ENCODE results near the gene BLCAP. TPM values are rescaled to one million over a fixed set of nuclear protein-coding genes. Genes with fewer than 3 reads are reported as not detected.

Gene BLCAP
- total RNA-seq, 1 donor from 2014 or later, result 111 TPM

DNA sequence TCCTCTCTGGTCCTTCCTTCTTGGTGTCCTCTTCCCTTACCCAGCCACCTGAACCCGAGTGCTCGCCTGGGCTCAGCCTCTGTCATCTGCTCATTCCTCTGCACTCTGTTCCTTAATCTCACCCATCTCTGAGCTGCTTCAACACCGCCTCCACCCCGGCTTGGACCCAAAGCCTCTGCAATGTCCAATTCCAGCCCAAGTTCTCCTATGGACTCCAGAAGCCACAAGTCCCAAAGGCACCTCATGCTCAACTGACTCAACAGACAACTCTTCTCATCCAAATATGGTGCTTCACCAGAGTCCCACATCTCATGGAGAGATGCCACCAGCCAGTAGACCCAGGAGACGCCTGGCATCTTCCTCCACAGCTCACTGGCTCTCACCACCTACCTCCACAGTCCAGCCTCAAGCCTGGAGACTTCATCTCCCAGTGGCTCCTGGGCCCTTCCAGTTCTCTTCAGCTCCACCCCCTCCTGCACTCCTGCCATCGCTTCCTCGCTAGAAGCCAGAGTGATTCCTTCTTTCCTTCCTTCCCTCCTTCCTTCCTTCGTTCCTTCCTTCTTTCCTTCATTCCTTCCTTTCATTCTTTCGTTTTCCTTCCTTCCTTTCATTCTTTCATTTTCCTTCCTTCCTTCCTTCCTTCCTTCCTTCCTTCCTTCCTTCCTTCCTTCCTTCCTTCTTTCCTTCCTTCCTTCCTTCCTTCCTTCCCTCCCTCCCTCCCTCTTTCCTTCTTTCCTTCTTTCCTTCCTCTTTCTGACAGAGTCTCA lies 47.6 kb downstream of the BLCAP start:
- DNase-seq (ENCODE audit: low read depth), result no peak
- Histone ChIP-seq H3K27me3 (ENCODE audit: insufficient read depth, low read length) (peaks cover 29% of the 10 kb centered on the region), H3K9me3 (ENCODE audit: insufficient read depth, low read depth, low read length) (no peaks in the 10 kb centered on the region), H3K79me2 (ENCODE audit: insufficient read depth, low read length) (no peaks in the 10 kb centered on the region), H3K27ac (ENCODE audit: low read depth, low read length) (no peak overlapping the region), H3K4me1 (ENCODE audit: insufficient read depth, low read length) (no peaks in the 10 kb centered on the region), H3K4me3 (ENCODE audit: insufficient read depth, low read depth, low read length) (no peak overlapping the region), H3K9ac (ENCODE audit: low read length) (no peak overlapping the region), H3K36me3 (ENCODE audit: insufficient read depth, low read length) (no peaks in the 10 kb centered on the region), H2AFZ (ENCODE audit: low read depth, low read length) (no peak overlapping the region), H4K20me1 (ENCODE audit: insufficient read depth, low read length) (no peaks in the 10 kb centered on the region), H3K4me2 (ENCODE audit: low read length) (no peak overlapping the region)
- FAIRE-seq, result no peak
- TF ChIP-seq, protein P1, sequence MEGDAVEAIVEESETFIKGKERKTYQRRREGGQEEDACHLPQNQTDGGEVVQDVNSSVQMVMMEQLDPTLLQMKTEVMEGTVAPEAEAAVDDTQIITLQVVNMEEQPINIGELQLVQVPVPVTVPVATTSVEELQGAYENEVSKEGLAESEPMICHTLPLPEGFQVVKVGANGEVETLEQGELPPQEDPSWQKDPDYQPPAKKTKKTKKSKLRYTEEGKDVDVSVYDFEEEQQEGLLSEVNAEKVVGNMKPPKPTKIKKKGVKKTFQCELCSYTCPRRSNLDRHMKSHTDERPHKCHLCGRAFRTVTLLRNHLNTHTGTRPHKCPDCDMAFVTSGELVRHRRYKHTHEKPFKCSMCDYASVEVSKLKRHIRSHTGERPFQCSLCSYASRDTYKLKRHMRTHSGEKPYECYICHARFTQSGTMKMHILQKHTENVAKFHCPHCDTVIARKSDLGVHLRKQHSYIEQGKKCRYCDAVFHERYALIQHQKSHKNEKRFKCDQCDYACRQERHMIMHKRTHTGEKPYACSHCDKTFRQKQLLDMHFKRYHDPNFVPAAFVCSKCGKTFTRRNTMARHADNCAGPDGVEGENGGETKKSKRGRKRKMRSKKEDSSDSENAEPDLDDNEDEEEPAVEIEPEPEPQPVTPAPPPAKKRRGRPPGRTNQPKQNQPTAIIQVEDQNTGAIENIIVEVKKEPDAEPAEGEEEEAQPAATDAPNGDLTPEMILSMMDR (IDR thresholded peaks at IDR 0.05; ENCODE audit: insufficient read depth, low read depth, low read length), result no peak
- TF ChIP-seq EZH2 (IDR thresholded peaks at IDR 0.05; ENCODE audit: insufficient read depth, low read length), result no peak
- H3K27ac Mint-ChIP-seq (ENCODE audit: unreplicated experiment), result no peak overlapping the region
- peaks cover 8% of the 10 kb centered on the region for H3K36me3 Mint-ChIP-seq (ENCODE audit: low read depth, unreplicated experiment)
- H3K27me3 Mint-ChIP-seq (ENCODE audit: low read depth, unreplicated experiment), result peaks cover 38% of the 10 kb centered on the region
- no peak overlapping the region for H3K4me3 Mint-ChIP-seq (ENCODE audit: unreplicated experiment)
- H3K9me3 Mint-ChIP-seq (ENCODE audit: unreplicated experiment), result peaks cover 17% of the 10 kb centered on the region
- H3K4me1 Mint-ChIP-seq (ENCODE audit: low read depth, unreplicated experiment), result peaks cover 4% of the 10 kb centered on the region

DNA sequence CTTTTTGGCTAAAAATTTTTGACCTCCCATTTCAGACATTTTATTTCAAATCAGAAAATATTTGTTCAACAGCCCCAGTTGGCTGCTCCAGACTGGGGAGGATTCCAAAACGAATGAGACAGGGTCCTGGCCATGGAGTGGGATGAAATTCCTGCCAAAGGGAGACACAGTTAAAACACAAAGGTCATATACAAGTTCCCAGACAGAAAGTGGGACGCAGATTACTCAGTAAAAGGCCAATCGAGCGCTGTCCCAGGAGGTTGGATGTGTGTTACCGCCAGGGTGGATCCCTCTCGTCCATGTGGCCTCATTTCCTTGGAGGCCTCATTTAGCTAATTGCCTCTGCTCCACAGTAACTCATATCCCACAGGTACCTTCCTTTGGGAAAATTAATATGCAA lies 48.4 kb downstream of the BLCAP start:
- no peak overlapping the region for H3K4me2 ChIP-seq (ENCODE audit: low read length)
- H3K79me2 ChIP-seq (ENCODE audit: insufficient read depth, low read length), result no peaks in the 10 kb centered on the region
- H4K20me1 ChIP-seq (ENCODE audit: insufficient read depth, low read length), result no peaks in the 10 kb centered on the region
- H3K4me3 ChIP-seq (ENCODE audit: insufficient read depth, low read depth, low read length), result no peak overlapping the region
- H3K27ac Mint-ChIP-seq (ENCODE audit: unreplicated experiment), result no peak overlapping the region
- no peak overlapping the region for H3K27ac ChIP-seq (ENCODE audit: low read depth, low read length)
- DNase-seq (ENCODE audit: low read depth) (no peak), FAIRE-seq (no peak)
- peaks cover 31% of the 10 kb centered on the region for H3K27me3 ChIP-seq (ENCODE audit: insufficient read depth, low read length)
- peaks cover 39% of the 10 kb centered on the region for H3K27me3 Mint-ChIP-seq (ENCODE audit: low read depth, unreplicated experiment)
- H3K4me1 Mint-ChIP-seq (ENCODE audit: low read depth, unreplicated experiment), result peaks cover 4% of the 10 kb centered on the region
- no peaks in the 10 kb centered on the region for H3K36me3 ChIP-seq (ENCODE audit: insufficient read depth, low read length)
- H3K4me1 ChIP-seq (ENCODE audit: insufficient read depth, low read length), result no peaks in the 10 kb centered on the region
- no peaks in the 10 kb centered on the region for H3K9me3 ChIP-seq (ENCODE audit: insufficient read depth, low read depth, low read length)
- H3K9me3 Mint-ChIP-seq (ENCODE audit: unreplicated experiment), result peaks cover 21% of the 10 kb centered on the region
- H3K4me3 Mint-ChIP-seq (ENCODE audit: unreplicated experiment), result no peak overlapping the region
- peaks cover 7% of the 10 kb centered on the region for H3K36me3 Mint-ChIP-seq (ENCODE audit: low read depth, unreplicated experiment)
- H3K9ac ChIP-seq (ENCODE audit: low read length), result no peak overlapping the region
- H2AFZ ChIP-seq (ENCODE audit: low read depth, low read length), result no peak overlapping the region
- no peak for TF ChIP-seq EZH2 (IDR thresholded peaks at IDR 0.05; ENCODE audit: insufficient read depth, low read length)
- TF ChIP-seq, protein P1 (IDR thresholded peaks at IDR 0.05; ENCODE audit: insufficient read depth, low read depth, low read length), result no peak

DNA sequence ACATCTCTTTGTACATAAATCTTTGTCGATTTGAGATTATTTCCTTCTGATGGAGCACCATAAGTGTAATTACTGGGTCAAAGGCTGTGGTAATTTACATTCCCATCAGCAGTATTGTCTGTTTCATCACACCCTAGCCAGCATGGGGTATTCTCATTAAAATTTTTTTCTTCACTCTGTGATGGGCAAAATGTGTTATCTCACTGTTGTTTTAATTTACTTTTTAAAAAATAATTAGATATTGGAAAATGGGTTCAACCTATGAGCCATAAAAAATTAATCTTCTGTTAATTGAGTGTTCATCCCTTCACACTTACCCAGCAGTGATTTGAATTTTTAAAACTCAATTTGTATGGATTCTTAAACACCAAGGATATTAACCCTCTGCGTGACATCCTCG lies 50.6 kb downstream of the BLCAP start:
- Histone ChIP-seq H3K4me1 (ENCODE audit: insufficient read depth, low read length) (no peaks in the 10 kb centered on the region), H2AFZ (ENCODE audit: low read depth, low read length) (no peak overlapping the region), H3K4me2 (ENCODE audit: low read length) (no peak overlapping the region), H3K27me3 (ENCODE audit: insufficient read depth, low read length) (peaks cover 36% of the 10 kb centered on the region), H3K9ac (ENCODE audit: low read length) (no peak overlapping the region), H4K20me1 (ENCODE audit: insufficient read depth, low read length) (no peaks in the 10 kb centered on the region), H3K36me3 (ENCODE audit: insufficient read depth, low read length) (no peaks in the 10 kb centered on the region), H3K9me3 (ENCODE audit: insufficient read depth, low read depth, low read length) (no peaks in the 10 kb centered on the region), H3K27ac (ENCODE audit: low read depth, low read length) (no peak overlapping the region), H3K79me2 (ENCODE audit: insufficient read depth, low read length) (no peaks in the 10 kb centered on the region), H3K4me3 (ENCODE audit: insufficient read depth, low read depth, low read length) (no peak overlapping the region)
- H3K9me3 Mint-ChIP-seq (ENCODE audit: unreplicated experiment), result peaks cover 21% of the 10 kb centered on the region
- no peak overlapping the region for H3K4me3 Mint-ChIP-seq (ENCODE audit: unreplicated experiment)
- peaks cover 7% of the 10 kb centered on the region for H3K36me3 Mint-ChIP-seq (ENCODE audit: low read depth, unreplicated experiment)
- TF ChIP-seq, protein P1 (IDR thresholded peaks at IDR 0.05; ENCODE audit: insufficient read depth, low read depth, low read length), result no peak
- no peak for TF ChIP-seq EZH2 (IDR thresholded peaks at IDR 0.05; ENCODE audit: insufficient read depth, low read length)
- no peak for FAIRE-seq
- no peak for DNase-seq (ENCODE audit: low read depth)
- H3K27ac Mint-ChIP-seq (ENCODE audit: unreplicated experiment), result no peak overlapping the region
- peaks cover 41% of the 10 kb centered on the region for H3K27me3 Mint-ChIP-seq (ENCODE audit: low read depth, unreplicated experiment)
- peaks cover 4% of the 10 kb centered on the region for H3K4me1 Mint-ChIP-seq (ENCODE audit: low read depth, unreplicated experiment)

All from astrocyte (in vitro differentiated cells and primary cell).